GM13976 (cell line): ENCODE results near the gene RHOBTB3.

Source experiments
- DNase-seq: peaks from one replicate; pipeline ENCODE4 v3.0.0; 2012; ENCODE audit warnings: low spot score
- CTCF ChIP-seq: IDR thresholded peaks from 2 replicates; pipeline ENCODE4 v1.5.1; 2012; ENCODE audit warnings: borderline replicate concordance, mild to moderate bottlenecking; ENCODE audit not compliant: insufficient read depth; ENCODE audit errors: extremely low read depth, missing control alignments, control extremely low read depth
- in situ Hi-C: fragments of 300-500 bp; cut with MboI; formaldehyde crosslinking; loops from one replicate; pipeline ENCODE4 v1.12.0; 2022; ENCODE audit warnings: low sequenced_read_pairs, mixed read lengths, inconsistent platforms; ENCODE audit not compliant: unreplicated experiment

The RHOBTB3 gene

DNA sequence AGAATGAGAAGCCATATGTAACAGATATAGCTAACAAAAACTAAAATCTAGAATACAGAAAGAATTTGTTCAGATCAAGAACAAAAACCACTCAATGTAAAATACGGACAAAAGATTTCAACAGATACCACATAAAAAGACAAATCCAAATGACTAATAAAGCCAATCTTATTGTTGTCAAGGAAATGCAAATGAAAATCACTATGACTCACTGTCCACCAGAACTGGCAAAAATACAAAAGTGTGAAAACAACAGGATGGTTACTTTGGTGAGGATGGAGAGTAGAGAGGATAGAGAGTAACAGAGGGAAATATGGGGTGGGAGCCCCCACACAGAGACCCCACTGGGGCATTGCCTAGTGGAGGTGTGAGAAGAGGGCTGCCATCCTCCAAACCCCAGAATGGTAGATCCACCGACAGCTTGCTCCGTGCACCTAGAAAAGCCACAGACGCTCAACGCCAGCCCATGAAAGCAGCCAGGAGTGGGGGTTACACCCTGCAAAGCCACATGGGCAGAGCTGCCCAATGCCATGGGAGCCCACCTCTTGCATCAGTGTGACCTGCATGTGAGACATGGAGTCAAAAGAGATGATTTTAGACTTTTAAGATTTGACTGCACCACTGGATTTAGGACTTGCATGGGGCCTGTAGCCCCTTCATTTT, 15.2 kb upstream of the RHOBTB3 start:
- peak; percentile 31 for DNase-seq
- no peak for TF ChIP-seq CTCF
- in situ Hi-C loops, result no loop called here

- no peak for TF ChIP-seq CTCF
- no peak for DNase-seq
- in situ Hi-C loops, result no loop called here
Observed at GRCh38 chr5:95717439-95717838, 13.7 kb upstream of the RHOBTB3 start.

DNA sequence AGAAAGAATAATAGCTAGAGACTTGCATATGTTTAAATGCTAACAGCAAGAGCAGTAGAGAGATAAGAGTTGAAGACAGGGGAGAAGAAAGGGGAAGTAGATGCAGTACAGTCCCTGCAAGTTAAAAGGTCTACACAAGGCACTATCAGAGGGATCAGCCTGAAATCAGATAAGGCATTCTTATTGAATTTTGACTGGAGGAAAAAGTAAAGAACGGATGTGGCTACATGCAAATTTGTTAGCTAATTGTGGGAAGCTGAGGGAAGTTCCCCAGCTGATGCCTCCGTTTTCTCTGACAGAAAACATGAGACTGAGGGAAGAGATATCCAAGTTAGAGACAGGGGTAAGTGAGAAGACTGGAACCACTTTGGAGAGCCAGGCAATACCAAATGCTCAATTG, 12.9 kb upstream of the RHOBTB3 start:
- in situ Hi-C loops, result no loop called here
- DNase-seq, result peak; percentile 55
- TF ChIP-seq CTCF, result no peak

DNA sequence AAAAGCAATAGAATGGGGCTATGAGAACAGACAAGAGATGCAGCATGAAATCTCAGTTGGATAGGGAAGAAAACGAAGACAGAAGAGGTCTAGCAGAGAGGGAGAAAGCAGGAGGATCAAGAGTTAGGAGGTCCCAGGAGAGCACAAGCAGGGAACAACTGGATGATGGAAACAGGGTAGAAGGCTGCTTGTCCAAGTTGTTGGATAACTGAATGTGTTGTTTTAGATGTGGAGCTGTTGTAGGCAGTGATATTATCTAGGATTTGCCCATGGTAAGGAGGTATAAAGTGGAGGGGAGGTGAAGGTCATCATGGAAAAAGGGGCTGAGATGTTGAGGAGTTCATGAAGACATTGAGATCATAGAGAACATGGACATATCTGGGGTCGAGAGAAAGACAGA, 12.4 kb upstream of the RHOBTB3 start:
- in situ Hi-C loops, result no loop called here

GRCh38 chr5:95720094-95720786, 10.9 kb upstream of the RHOBTB3 start:
- in situ Hi-C loops, result no loop called here
- no peak for TF ChIP-seq CTCF
- DNase-seq, result no peak

More for the DNA sequence above, 12.4 kb upstream of the RHOBTB3 start:
- no peak for TF ChIP-seq CTCF
- DNase-seq, result no peak

GRCh38 chr5:95721582-95722295, 9.4 kb upstream of the RHOBTB3 start:
- no peak for TF ChIP-seq CTCF
- in situ Hi-C loops, result no loop called here
- DNase-seq, result no peak
